GM23248 (cell line): ENCODE data around the gene PLCH2. TPM values are rescaled to one million over a fixed set of nuclear protein-coding genes. Genes with fewer than 3 reads are reported as not detected.
A peak's percentile ranks its signal among the peaks of the same experiment; 100 is the strongest.

ENCODE experiments used
- DNase-seq: peaks from one replicate; pipeline ENCODE4 v3.0.0-alpha.2; 2015
- H2AFZ ChIP-seq: fragments of 200-600 bp; sonication (generic); 2 replicates; pipeline ENCODE4 v1.6.1; 2016; ENCODE audit warnings: antibody characterized with exemption
- H3F3A ChIP-seq: fragments of 200-600 bp; sonication (generic); 2 replicates; pipeline ENCODE4 v1.6.1; 2016; ENCODE audit warnings: mild to moderate bottlenecking, antibody characterized with exemption, mixed run types; ENCODE audit not compliant: insufficient read depth
- H3K27ac ChIP-seq: fragments of 200-600 bp; sonication (generic); 2 replicates; pipeline ENCODE4 v1.5.1; 2016; ENCODE audit warnings: mild to moderate bottlenecking
- H3K27me3 ChIP-seq: fragments of 200-600 bp; sonication (generic); replicated peaks from 2 replicates; pipeline ENCODE4 v1.6.1; 2016; ENCODE audit warnings: mild to moderate bottlenecking; ENCODE audit not compliant: insufficient read depth
- H3K36me3 ChIP-seq: fragments of 200-600 bp; sonication (generic); 2 replicates; pipeline ENCODE4 v1.6.1; 2016; ENCODE audit warnings: low read depth, mild to moderate bottlenecking
- H3K4me1 ChIP-seq: fragments of 200-600 bp; sonication (generic); 2 replicates; pipeline ENCODE4 v1.6.1; 2016; ENCODE audit warnings: mild to moderate bottlenecking; ENCODE audit not compliant: insufficient read depth
- H3K4me2 ChIP-seq: fragments of 200-600 bp; sonication (generic); one replicate; pipeline ENCODE4 v1.6.1; 2016; ENCODE audit warnings: mild to moderate bottlenecking; ENCODE audit not compliant: unreplicated experiment
- H3K4me3 ChIP-seq: fragments of 200-600 bp; sonication (generic); 2 replicates; pipeline ENCODE4 v1.5.1; 2016; ENCODE audit warnings: mild to moderate bottlenecking
- H3K79me2 ChIP-seq: fragments of 200-600 bp; sonication (generic); 2 replicates; pipeline ENCODE4 v1.6.1; 2016; ENCODE audit warnings: mild to moderate bottlenecking; ENCODE audit not compliant: insufficient read depth
- H3K9ac ChIP-seq: fragments of 200-600 bp; sonication (generic); 2 replicates; pipeline ENCODE4 v1.6.1; 2016; ENCODE audit warnings: mild to moderate bottlenecking
- H3K9me2 ChIP-seq: fragments of 200-600 bp; sonication (generic); 2 replicates; pipeline ENCODE4 v1.6.1; 2016; ENCODE audit warnings: mixed run types, mild to moderate bottlenecking, moderate library complexity; ENCODE audit not compliant: insufficient read depth
- H3K9me3 ChIP-seq: fragments of 200-600 bp; sonication (generic); one replicate; pipeline ENCODE4 v1.6.1; 2017; ENCODE audit warnings: low read depth
- H4K20me1 ChIP-seq: fragments of 200-600 bp; sonication (generic); 2 replicates; pipeline ENCODE4 v1.6.0; 2016; ENCODE audit not compliant: insufficient read depth
- EZH2 ChIP-seq: fragments of 200-600 bp; sonication (generic); IDR thresholded peaks from 2 replicates; pipeline ENCODE4 v1.6.1; 2018; ENCODE audit warnings: antibody characterized with exemption, mild to moderate bottlenecking; ENCODE audit not compliant: insufficient read depth, poor library complexity, severe bottlenecking
- EZH2phosphoT487 ChIP-seq: fragments of 200-600 bp; sonication (generic); IDR thresholded peaks from 2 replicates; pipeline ENCODE4 v1.6.1; 2018; ENCODE audit warnings: antibody characterized with exemption, moderate library complexity, mild to moderate bottlenecking, low read depth; ENCODE audit not compliant: insufficient read depth
- WGBS, 2 experiments: methylation state at CpG; one replicate each; pipeline ENCODE4 v1.1.6; 2015 to 2017; ENCODE audit warnings: low lambda C conversion rate in 2 of 2, low coverage in 1 of 2; ENCODE audit errors: missing lambda C conversion rate in 2 of 2; 5-methylcytosine and 5-hydroxymethylcytosine counted together
- in situ Hi-C: fragments of 300-500 bp; cut with MboI; formaldehyde crosslinking; loops from 2 replicates; pipeline ENCODE4 v1.15.0; 2020
- polyA plus RNA-seq: library from polyadenylated mRNA; unstranded; fragments of >200 nt; fragmentation: Nextera tagmentation; extraction: Ambion mirVana; gene quantifications from 2 replicates; pipeline ENCODE4 v1.2.1, GENCODE V29; 2016
- total RNA-seq: library from RNA; depleted of rRNA; stranded (reverse); fragments of >200 nt; shearing (Covaris generic); gene quantifications from 2 replicates; pipeline ENCODE4 v1.2.3, GENCODE V29; 2014

The PLCH2 gene
- total and polyA plus RNA-seq, 2 experiments from 2014 or later: not detected

GRCh38 chr1:2443277-2444137 is 32.6 kb upstream of the PLCH2 start:
- WGBS, 2 experiments: 5 to 7% methylated on average over 9 to 80 of the region's 107 CpGs
- Histone ChIP-seq H3K9me3 (no peaks in the 10 kb centered on the region), H3K27ac (no peak overlapping the region), H3F3A (no peaks in the 10 kb centered on the region), H3K79me2 (no peaks in the 10 kb centered on the region), H3K27me3 (peaks cover 27% of the 10 kb centered on the region), H4K20me1 (no peaks in the 10 kb centered on the region), H3K4me1 (no peaks in the 10 kb centered on the region), H3K4me3 (no peak overlapping the region), H3K9me2 (no peaks in the 10 kb centered on the region), H3K36me3 (no peaks in the 10 kb centered on the region), H2AFZ (no peak overlapping the region), H3K9ac (no peak overlapping the region), H3K4me2 (no peak overlapping the region)
- no peak for DNase-seq
- peak; percentile 53 for TF ChIP-seq EZH2
- TF ChIP-seq EZH2phosphoT487: no peak
- in situ Hi-C loops: no loop called here

- Histone ChIP-seq H3K4me2 (no peak overlapping the region), H3K27me3 (peaks cover 27% of the 10 kb centered on the region), H3K9me3 (no peaks in the 10 kb centered on the region), H2AFZ (no peak overlapping the region), H4K20me1 (no peaks in the 10 kb centered on the region), H3K9ac (no peak overlapping the region), H3K4me1 (no peaks in the 10 kb centered on the region), H3K79me2 (no peaks in the 10 kb centered on the region), H3F3A (no peaks in the 10 kb centered on the region), H3K27ac (no peak overlapping the region), H3K36me3 (no peaks in the 10 kb centered on the region), H3K9me2 (no peaks in the 10 kb centered on the region), H3K4me3 (no peak overlapping the region)
- WGBS, 2 experiments: 25 to 49% methylated on average over 10 to 23 of the region's 27 CpGs
- DNase-seq: no peak
- no peak for TF ChIP-seq EZH2phosphoT487
- TF ChIP-seq EZH2: no peak
- in situ Hi-C loops: no loop called here
Observed at GRCh38 chr1:2444138-2444591, 31.9 kb upstream of the PLCH2 start.

DNA sequence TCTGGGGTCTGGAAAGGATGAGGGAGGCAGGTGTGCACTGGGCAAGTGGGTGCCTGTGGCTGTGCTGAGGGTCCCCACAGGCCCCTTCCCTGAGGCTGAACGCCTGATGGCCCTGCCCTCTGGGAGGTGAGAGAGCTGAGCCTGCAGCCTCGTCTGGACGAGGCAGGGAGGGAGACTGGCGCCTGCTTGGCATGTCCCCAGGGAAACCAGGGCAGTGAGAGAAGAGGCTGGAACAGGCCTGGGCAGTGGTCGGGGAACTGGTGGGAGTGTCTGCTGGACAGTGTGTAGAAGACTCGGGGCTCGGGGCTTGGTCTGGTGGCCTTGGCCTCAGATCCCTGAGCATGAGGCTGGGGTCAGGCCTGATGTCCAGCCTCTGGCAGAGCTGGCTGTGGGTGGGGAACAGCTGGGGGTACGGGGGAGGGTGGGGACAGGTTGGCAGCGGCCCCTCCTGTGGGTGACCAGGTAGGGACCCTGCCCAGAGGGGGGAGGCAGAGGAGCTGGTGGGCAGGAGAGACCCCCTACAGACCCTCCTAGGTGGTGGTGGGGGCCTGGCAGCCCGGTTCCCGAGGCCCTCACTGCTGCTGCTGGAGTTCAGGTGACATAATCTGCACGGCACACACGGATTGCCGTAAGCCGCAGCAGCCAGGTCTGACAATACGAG is 30.8 kb upstream of the PLCH2 start:
- 54 to 55% methylated on average over 13 to 16 of the region's 16 CpGs for WGBS, 2 experiments
- no peaks in the 10 kb centered on the region for H4K20me1 ChIP-seq
- no peak overlapping the region for H3K4me3 ChIP-seq
- in situ Hi-C loops: no loop called here
- no peak overlapping the region for H3K27ac ChIP-seq
- no peak overlapping the region for H3K4me2 ChIP-seq
- no peaks in the 10 kb centered on the region for H3F3A ChIP-seq
- no peaks in the 10 kb centered on the region for H3K79me2 ChIP-seq
- H3K27me3 ChIP-seq: peaks cover 27% of the 10 kb centered on the region
- TF ChIP-seq EZH2phosphoT487: no peak
- no peak for TF ChIP-seq EZH2
- H3K9me3 ChIP-seq: no peaks in the 10 kb centered on the region
- no peak overlapping the region for H3K9ac ChIP-seq
- DNase-seq: no peak
- H3K9me2 ChIP-seq: no peaks in the 10 kb centered on the region
- H2AFZ ChIP-seq: no peak overlapping the region
- no peaks in the 10 kb centered on the region for H3K4me1 ChIP-seq
- H3K36me3 ChIP-seq: no peaks in the 10 kb centered on the region

DNA sequence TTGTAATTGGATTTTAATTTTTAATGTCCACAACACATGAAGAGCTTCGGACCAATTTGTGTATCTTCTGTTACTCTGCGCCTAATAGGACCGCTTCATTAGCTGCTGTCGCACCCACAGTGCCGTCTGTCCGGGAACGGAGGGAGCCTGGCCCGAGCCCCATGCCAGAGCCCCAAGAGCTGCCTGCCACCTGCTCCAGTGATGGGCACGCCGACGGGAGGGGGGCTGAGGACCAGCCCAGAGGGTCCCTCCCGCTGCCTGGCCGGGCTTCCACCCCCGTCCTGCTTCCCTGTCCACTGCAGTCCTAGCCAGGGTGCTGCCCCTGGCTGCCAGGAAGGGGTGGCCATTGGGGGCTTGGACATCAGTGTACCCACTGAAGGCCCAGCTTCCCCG is 30.3 kb upstream of the PLCH2 start:
- Histone ChIP-seq H3K27ac (no peak overlapping the region), H3K9me3 (no peaks in the 10 kb centered on the region), H3K4me1 (no peaks in the 10 kb centered on the region), H3K4me3 (no peak overlapping the region), H4K20me1 (no peaks in the 10 kb centered on the region), H3K27me3 (peaks cover 27% of the 10 kb centered on the region), H3K9me2 (no peaks in the 10 kb centered on the region), H2AFZ (no peak overlapping the region), H3K36me3 (no peaks in the 10 kb centered on the region), H3K79me2 (no peaks in the 10 kb centered on the region), H3F3A (no peaks in the 10 kb centered on the region), H3K4me2 (no peak overlapping the region), H3K9ac (no peak overlapping the region)
- no peak for DNase-seq
- in situ Hi-C loops: no loop called here
- TF ChIP-seq EZH2phosphoT487: no peak
- TF ChIP-seq EZH2: no peak
- 64 to 70% methylated on average over 15 of the region's 15 CpGs for WGBS, 2 experiments
